Measurements from ENCODE around the gene DRD4. TPM values are rescaled to one million over a fixed set of nuclear protein-coding genes. Genes with fewer than 3 reads are reported as not detected.

The DRD4 gene
- total RNA-seq, 1 donor from 2014 or later, result 0.49 TPM

- ChIA-PET CTCF (interaction anchor here (1.3 kb wide), 1 partner anchor 57 kb away, joined by 5 read pairs; no protein-coding TSS in a partner anchor), POLR2A (interaction anchor here (1.1 kb wide), 1 partner anchor 32 kb away, joined by 4 read pairs; no protein-coding TSS in a partner anchor)
- Mint-ChIP-seq H3K27ac (no peak overlapping the region), H3K4me1 (no peaks in the 10 kb centered on the region), H3K36me3 (ENCODE audit: low read depth) (peaks cover 29% of the 10 kb centered on the region), H3K9me3 (no peaks in the 10 kb centered on the region), H3K4me3 (no peak overlapping the region), H3K27me3 (no peaks in the 10 kb centered on the region)
- ATAC-seq (ENCODE audit: low read depth) (no peak), DNase-seq (no peak)
- intact Hi-C loops (cut with micrococcal nuclease), result no loop called here
- no peak for TF ChIP-seq CTCF (IDR thresholded peaks at IDR 0.05)
Measured at GRCh38 chr11:665062-665703, 28.1 kb downstream of the DRD4 start.

GRCh38 chr11:665704-666281 is 28.7 kb downstream of the DRD4 start:
- Mint-ChIP-seq H3K27ac (no peak overlapping the region), H3K4me1 (no peaks in the 10 kb centered on the region), H3K27me3 (no peaks in the 10 kb centered on the region), H3K4me3 (no peak overlapping the region), H3K36me3 (ENCODE audit: low read depth) (peaks cover 27% of the 10 kb centered on the region), H3K9me3 (no peaks in the 10 kb centered on the region)
- no peak for TF ChIP-seq CTCF (IDR thresholded peaks at IDR 0.05)
- POLR2A ChIA-PET, result interaction anchor here (1.1 kb wide), 1 partner anchor 31 kb away, joined by 4 read pairs; no protein-coding TSS in a partner anchor
- intact Hi-C loops (cut with micrococcal nuclease), result no loop called here
- CTCF ChIA-PET, result interaction anchor here (1.3 kb wide), 1 partner anchor 56 kb away, joined by 5 read pairs; no protein-coding TSS in a partner anchor
- ATAC-seq (ENCODE audit: low read depth) (no peak), DNase-seq (no peak)

GRCh38 chr11:673866-674265 is 36.8 kb downstream of the DRD4 start:
- Mint-ChIP-seq H3K36me3 (ENCODE audit: low read depth) (peaks cover 49% of the 10 kb centered on the region), H3K27me3 (no peaks in the 10 kb centered on the region), H3K4me1 (no peaks in the 10 kb centered on the region), H3K27ac (no peak overlapping the region), H3K4me3 (no peak overlapping the region), H3K9me3 (no peaks in the 10 kb centered on the region)
- CTCF ChIA-PET, result no interaction called here
- POLR2A ChIA-PET, result no interaction called here
- ATAC-seq (ENCODE audit: low read depth) (no peak), DNase-seq (no peak)
- intact Hi-C loops (cut with micrococcal nuclease), result no loop called here
- no peak for TF ChIP-seq CTCF (IDR thresholded peaks at IDR 0.05)

- ATAC-seq (ENCODE audit: low read depth) (no peak), DNase-seq (no peak)
- H3K9me3 Mint-ChIP-seq, result no peaks in the 10 kb centered on the region
- H3K36me3 Mint-ChIP-seq (ENCODE audit: low read depth), result peaks cover 55% of the 10 kb centered on the region
- POLR2A ChIA-PET, result no interaction called here
- TF ChIP-seq CTCF (IDR thresholded peaks at IDR 0.05), result no peak
- no peaks in the 10 kb centered on the region for H3K4me1 Mint-ChIP-seq
- intact Hi-C loops (cut with micrococcal nuclease), result no loop called here
- CTCF ChIA-PET, result interaction anchor here (1.0 kb wide), 1 partner anchor 49 kb away, joined by 3 read pairs; no protein-coding TSS in a partner anchor
- H3K27me3 Mint-ChIP-seq, result no peaks in the 10 kb centered on the region
- H3K4me3 Mint-ChIP-seq, result no peak overlapping the region
- no peak overlapping the region for H3K27ac Mint-ChIP-seq
Measured at GRCh38 chr11:674406-674805, 37.3 kb downstream of the DRD4 start.

- no peaks in the 10 kb centered on the region for H3K27me3 Mint-ChIP-seq
- peaks cover 78% of the 10 kb centered on the region for H3K36me3 Mint-ChIP-seq (ENCODE audit: low read depth)
- ChIA-PET CTCF (no interaction called here), POLR2A (interaction anchor here (0.7 kb wide), 1 partner anchor 44 kb away, joined by 3 read pairs; no protein-coding TSS in a partner anchor)
- H3K9me3 Mint-ChIP-seq, result no peaks in the 10 kb centered on the region
- intact Hi-C loops (cut with micrococcal nuclease), result no loop called here
- TF ChIP-seq CTCF (IDR thresholded peaks at IDR 0.05), result no peak
- DNase-seq, result no peak
- H3K27ac Mint-ChIP-seq, result no peak overlapping the region
- no peak overlapping the region for H3K4me3 Mint-ChIP-seq
- ATAC-seq (ENCODE audit: low read depth), result no peak
- H3K4me1 Mint-ChIP-seq, result no peaks in the 10 kb centered on the region
Measured at GRCh38 chr11:678297-678696, 41.2 kb downstream of the DRD4 start.
